Glutamatergic neuron (in vitro differentiated cells): ENCODE data around the gene SGCA. TPM values are rescaled to one million over a fixed set of nuclear protein-coding genes. Genes with fewer than 3 reads are reported as not detected.

Source experiments
- DNase-seq: peaks from one replicate; pipeline ENCODE4 v3.0.0; 2022
- H3K27ac Mint-ChIP-seq: one replicate; pipeline ENCODE4 v1.8.0; 2020; ENCODE audit warnings: mild to moderate bottlenecking, mixed read lengths, inconsistent platforms; ENCODE audit not compliant: unreplicated experiment
- H3K27me3 Mint-ChIP-seq: one replicate; pipeline ENCODE4 v1.8.0; 2020; ENCODE audit warnings: mild to moderate bottlenecking, moderate library complexity, mixed read lengths, inconsistent platforms; ENCODE audit not compliant: unreplicated experiment
- H3K36me3 Mint-ChIP-seq: one replicate; pipeline ENCODE4 v1.8.0; 2020; ENCODE audit warnings: mild to moderate bottlenecking, mixed read lengths, inconsistent platforms; ENCODE audit not compliant: unreplicated experiment
- H3K4me1 Mint-ChIP-seq: one replicate; pipeline ENCODE4 v1.8.0; 2020; ENCODE audit warnings: mild to moderate bottlenecking, low read depth, mixed read lengths, inconsistent platforms; ENCODE audit not compliant: unreplicated experiment
- H3K4me3 Mint-ChIP-seq: one replicate; pipeline ENCODE4 v1.8.0; 2020; ENCODE audit warnings: mild to moderate bottlenecking, mixed read lengths, inconsistent platforms; ENCODE audit not compliant: unreplicated experiment
- H3K9me3 Mint-ChIP-seq: one replicate; pipeline ENCODE4 v1.8.0; 2020; ENCODE audit warnings: mild to moderate bottlenecking, moderate library complexity, mixed read lengths, inconsistent platforms; ENCODE audit not compliant: unreplicated experiment
- CTCF ChIP-seq: fragments of 200-600 bp; sonication (generic); IDR thresholded peaks from one replicate; pipeline ENCODE4 v1.5.0; 2021; ENCODE audit not compliant: partially characterized antibody, unreplicated experiment
- total RNA-seq: library from RNA; stranded (reverse); fragmentation: NEBNext Ultra II Directional; extraction: Animal tissue kit (Norgen Biotek cat#: 25700); gene quantifications from one replicate; pipeline ENCODE4 v1.2.1, GENCODE V29; 2021; ENCODE audit not compliant: unreplicated experiment

SGCA gene
- total RNA-seq, 1 donor from 2014 or later, result 1.3 TPM

DNA sequence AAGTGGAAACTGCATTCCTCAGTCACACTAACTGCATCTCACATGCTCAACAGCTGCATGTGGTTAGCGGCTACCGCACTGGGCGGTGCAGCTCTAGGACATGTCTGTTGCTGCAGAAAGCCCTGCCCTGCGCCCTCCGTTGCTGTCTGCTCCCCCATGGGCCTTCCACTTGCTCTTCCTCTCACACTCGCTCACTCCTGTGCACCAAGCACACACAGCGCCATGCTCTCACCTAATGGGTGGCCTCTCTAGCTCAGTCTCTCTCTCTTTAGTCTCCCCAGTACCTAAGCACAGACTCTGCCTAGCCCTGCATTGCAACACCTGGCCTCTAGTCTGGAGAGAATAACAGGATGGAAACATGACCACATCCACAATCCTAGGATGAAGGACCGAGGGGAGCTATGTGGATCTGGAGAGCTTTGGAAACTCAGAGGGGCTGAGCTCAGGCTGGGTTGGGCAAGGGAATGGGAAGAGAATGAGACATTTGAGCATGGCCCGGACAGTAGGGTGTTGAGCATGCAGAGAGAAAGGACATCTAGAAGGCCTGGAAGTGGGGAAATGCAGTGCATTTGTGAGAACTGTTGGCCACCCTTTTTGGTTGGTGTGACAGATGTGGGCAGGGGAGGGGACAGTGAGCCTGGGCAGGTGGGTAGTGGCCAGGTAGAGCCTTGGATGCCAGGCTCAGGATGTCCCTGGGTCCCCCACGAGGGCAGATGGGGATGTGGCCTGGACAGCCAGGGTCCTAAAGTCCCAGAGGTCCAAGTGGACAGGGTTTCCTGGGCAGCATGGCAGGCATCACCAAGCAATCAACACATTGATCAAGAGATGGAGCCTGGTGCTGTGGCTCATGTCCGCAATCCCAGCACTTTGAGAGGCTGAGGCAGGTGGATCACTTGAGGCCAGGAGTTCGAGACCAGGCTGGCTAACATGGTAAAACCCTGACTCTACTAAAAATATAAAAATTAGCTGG lies 16.1 kb downstream of the SGCA start:
- H3K27me3 Mint-ChIP-seq, result peaks cover 5% of the 10 kb centered on the region
- peaks cover 8% of the 10 kb centered on the region for H3K9me3 Mint-ChIP-seq
- H3K36me3 Mint-ChIP-seq, result no peaks in the 10 kb centered on the region
- peaks cover 31% of the 10 kb centered on the region for H3K4me1 Mint-ChIP-seq
- H3K27ac Mint-ChIP-seq, result peak overlapping the region; percentile 23
- no peak for DNase-seq
- TF ChIP-seq CTCF, result no peak
- peak overlapping the region; percentile 27 for H3K4me3 Mint-ChIP-seq

DNA sequence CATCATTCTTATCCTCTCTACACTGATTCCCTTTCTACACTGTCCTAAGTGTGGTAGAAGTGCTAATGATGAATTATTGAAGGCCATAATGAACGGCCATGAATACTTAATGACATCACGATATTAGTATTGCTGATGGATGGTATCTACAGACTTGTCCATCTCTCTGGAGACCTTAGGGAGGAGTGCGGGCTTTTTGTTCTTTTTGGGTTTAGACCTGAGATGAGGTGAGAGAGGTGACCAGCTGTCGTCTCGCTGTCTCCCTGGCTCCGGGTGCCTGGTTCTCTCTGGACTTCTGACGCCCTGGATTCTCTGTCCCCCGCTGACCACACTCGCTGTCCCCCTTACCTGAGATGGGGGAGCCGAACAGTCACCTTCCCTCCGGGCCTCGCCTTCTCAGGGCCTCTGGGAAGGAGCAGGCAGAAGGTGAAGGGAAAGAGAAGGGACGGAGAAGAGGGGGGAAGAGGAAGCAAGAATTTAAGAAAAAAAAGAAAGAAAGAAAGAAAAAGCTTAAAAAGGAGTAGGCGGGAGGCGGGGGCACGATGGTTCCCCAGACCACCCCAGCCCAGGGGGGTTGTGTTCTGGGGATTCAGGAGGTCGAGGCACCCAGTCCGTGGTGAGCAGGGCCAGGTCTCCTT lies 17.1 kb downstream of the SGCA start:
- DNase-seq, result no peak
- peaks cover 5% of the 10 kb centered on the region for H3K27me3 Mint-ChIP-seq
- peaks cover 28% of the 10 kb centered on the region for H3K4me1 Mint-ChIP-seq
- H3K4me3 Mint-ChIP-seq, result no peak overlapping the region
- H3K36me3 Mint-ChIP-seq, result no peaks in the 10 kb centered on the region
- H3K27ac Mint-ChIP-seq, result no peak overlapping the region
- peaks cover 6% of the 10 kb centered on the region for H3K9me3 Mint-ChIP-seq
- no peak for TF ChIP-seq CTCF

DNA sequence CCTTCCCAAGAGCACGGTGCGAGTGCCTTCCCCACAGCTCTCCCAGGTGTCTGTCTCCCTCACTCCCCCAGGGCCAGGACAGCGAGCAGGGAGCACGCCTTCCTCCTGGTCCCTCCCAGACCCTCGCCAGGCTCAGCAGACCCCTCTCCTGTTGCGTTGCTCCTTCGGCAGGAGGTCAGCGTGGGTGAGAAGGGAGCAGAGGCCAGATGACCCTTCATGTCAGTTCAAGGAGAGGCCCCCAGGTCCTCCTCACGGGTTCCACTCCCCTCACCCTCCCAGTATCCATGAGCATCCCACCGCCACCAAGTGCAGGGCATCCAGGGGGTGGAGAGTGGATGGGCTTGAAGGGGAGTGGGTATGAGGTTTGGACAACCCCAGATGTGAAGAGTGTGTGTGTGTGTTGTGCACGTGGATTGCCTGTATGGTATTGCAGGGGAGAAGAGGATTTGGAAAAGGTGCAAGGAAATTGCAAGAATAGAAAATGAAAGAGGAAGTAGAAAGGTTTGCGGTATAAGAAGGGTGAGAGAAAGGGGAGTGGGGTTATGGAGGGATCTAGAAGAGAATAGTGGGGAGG lies 17.7 kb downstream of the SGCA start:
- no peak for TF ChIP-seq CTCF
- H3K27ac Mint-ChIP-seq, result peak overlapping the region; percentile 13
- H3K4me1 Mint-ChIP-seq, result peaks cover 22% of the 10 kb centered on the region
- H3K9me3 Mint-ChIP-seq, result peaks cover 6% of the 10 kb centered on the region
- peaks cover 6% of the 10 kb centered on the region for H3K27me3 Mint-ChIP-seq
- no peak for DNase-seq
- H3K4me3 Mint-ChIP-seq, result no peak overlapping the region
- no peaks in the 10 kb centered on the region for H3K36me3 Mint-ChIP-seq

DNA sequence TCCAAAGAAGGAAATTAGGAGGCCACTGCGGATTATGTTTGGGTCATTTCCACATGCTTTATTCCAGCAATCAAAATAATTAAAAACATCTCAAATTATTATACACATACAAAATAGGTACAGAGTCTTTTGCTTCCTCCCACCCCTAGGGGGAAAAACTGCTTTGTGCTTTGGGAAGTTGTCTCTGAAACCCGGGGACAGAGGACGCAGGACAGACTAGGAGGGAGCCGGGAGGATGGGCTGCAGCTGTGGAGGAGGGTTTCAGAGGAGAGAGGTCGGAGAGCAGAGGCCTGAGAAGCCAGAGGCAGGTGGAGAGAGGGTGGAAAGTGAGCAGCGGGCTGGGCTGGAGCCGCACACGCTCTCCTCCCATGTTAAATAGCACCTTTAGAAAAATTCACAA lies 18.3 kb downstream of the SGCA start:
- peak; percentile 41 for TF ChIP-seq CTCF
- Mint-ChIP-seq H3K9me3 (peaks cover 4% of the 10 kb centered on the region), H3K4me1 (peaks cover 18% of the 10 kb centered on the region), H3K36me3 (no peaks in the 10 kb centered on the region), H3K27me3 (peaks cover 8% of the 10 kb centered on the region), H3K27ac (no peak overlapping the region), H3K4me3 (no peak overlapping the region)
- no peak for DNase-seq
